DMS153 (cell line): ENCODE data around the gene MTCL1.

ENCODE experiments used
- DNase-seq: peaks from one replicate; lab custom pipeline; 2025; lab: John Stamatoyannopoulos, UW

Gene MTCL1

GRCh38 chr18:8865934-8866333 lies 160.6 kb downstream of the MTCL1 start:
- DNase-seq: no peak

GRCh38 chr18:8866679-8867078 lies 161.3 kb downstream of the MTCL1 start:
- DNase-seq: no peak

- DNase-seq: no peak
Measured at GRCh38 chr18:8868276-8868675, 162.9 kb downstream of the MTCL1 start.

- no peak for DNase-seq
Measured at GRCh38 chr18:8868779-8869415, 163.5 kb downstream of the MTCL1 start.

GRCh38 chr18:8869696-8870095 lies 164.3 kb downstream of the MTCL1 start:
- no peak for DNase-seq

- no peak for DNase-seq
Measured at GRCh38 chr18:8870528-8870927, 165.2 kb downstream of the MTCL1 start.

GRCh38 chr18:8871489-8871888 lies 166.1 kb downstream of the MTCL1 start:
- no peak for DNase-seq

- no peak for DNase-seq
Measured at GRCh38 chr18:8874872-8875271, 169.5 kb downstream of the MTCL1 start.

GRCh38 chr18:8876887-8877286 lies 171.5 kb downstream of the MTCL1 start:
- no peak for DNase-seq

GRCh38 chr18:8881103-8881502 lies 175.7 kb downstream of the MTCL1 start:
- no peak for DNase-seq
